ENCODE results near the gene SPTAN1. TPM values are rescaled to one million over a fixed set of nuclear protein-coding genes. Genes with fewer than 3 reads are reported as not detected.

Gene SPTAN1
- total and polyA plus RNA-seq, 2 donors, result 109 to 136 TPM

DNA sequence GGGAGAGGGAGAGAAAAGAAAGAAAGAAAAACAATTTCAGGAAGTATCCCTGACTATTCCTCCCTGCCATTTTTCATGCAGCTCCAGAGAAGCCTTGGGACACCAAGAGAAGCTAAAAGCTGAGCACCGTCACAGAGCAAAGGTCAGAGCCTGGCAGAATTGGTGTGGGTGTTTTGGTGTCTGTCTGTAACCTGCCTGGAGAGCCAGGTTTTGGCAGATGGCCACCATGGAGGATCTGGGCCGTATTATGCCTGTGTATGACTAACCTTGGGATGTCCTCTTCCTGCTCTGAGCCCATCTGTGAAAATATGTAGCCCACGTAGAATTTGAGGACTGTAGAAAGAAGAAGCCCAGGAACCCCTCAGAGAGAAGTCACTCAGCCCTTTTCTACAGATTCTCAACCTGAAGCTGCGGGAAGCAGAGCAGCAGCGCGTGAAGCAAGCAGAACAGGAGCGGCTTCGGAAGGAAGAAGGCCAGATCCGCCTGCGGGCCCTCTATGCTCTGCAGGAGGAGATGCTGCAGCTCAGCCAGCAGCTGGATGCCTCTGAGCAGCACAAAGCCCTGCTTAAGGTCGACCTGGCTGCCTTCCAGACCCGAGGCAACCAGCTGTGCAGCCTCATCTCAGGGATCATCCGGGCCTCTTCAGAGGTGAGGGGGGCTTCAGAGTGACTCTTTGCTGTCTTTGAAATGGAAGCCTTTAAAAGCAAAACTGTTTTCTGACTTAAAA, 29.0 kb upstream of the SPTAN1 start:
- no peak overlapping the region for H3K4me3 ChIP-seq (ENCODE audit: low read length in 2 of 2)
- peak overlapping the region in 1 of 2 donors; percentile 2 for H3K27ac ChIP-seq (ENCODE audit: low read depth in 1 of 2, low read length in 1 of 2)
- peaks cover 62 to 72% of the 10 kb centered on the region in 2 donors for H3K36me3 ChIP-seq (ENCODE audit: control insufficient read depth in 2 of 2, insufficient read depth in 2 of 2, low read length in 1 of 2)
- no peaks in the 10 kb centered on the region for H3K27me3 ChIP-seq (ENCODE audit: control insufficient read depth in 2 of 2, insufficient read depth in 1 of 2, low read length in 1 of 2)
- WGBS, result 61% methylated on average over 13 of the region's 13 CpGs
- no peaks in the 10 kb centered on the region for H3K4me1 ChIP-seq (ENCODE audit: control insufficient read depth in 2 of 2, insufficient read depth in 2 of 2, low read length in 2 of 2)
- no peaks in the 10 kb centered on the region for H3K9me3 ChIP-seq (ENCODE audit: control insufficient read depth in 2 of 2, insufficient read depth in 1 of 2, low read length in 1 of 2)
- DNase-seq (ENCODE audit: low read depth in 6 of 9, low spot score in 9 of 9), result no peak

DNA sequence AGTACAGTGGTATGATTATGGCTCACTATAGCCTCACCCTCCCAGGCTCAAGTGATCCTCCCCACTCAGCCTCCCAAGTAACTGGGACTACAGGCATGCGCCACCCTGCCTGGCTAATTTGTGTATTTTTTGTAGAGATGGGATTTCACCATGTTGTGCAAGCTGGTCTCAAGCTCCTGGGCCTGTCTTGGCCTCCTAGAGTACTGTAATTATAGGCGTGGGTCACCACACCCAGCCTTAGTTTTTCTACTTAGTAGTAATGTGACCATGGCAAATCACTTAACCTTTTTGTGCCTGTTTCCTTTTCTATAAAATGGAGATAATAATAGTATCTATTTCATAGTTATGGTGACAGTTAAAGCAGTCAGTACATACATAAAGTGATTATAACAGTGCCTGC, 25.7 kb upstream of the SPTAN1 start:
- H3K9me3 ChIP-seq (ENCODE audit: control insufficient read depth in 2 of 2, insufficient read depth in 1 of 2, low read length in 1 of 2), result no peaks in the 10 kb centered on the region
- no peaks in the 10 kb centered on the region for H3K27me3 ChIP-seq (ENCODE audit: control insufficient read depth in 2 of 2, insufficient read depth in 1 of 2, low read length in 1 of 2)
- no peaks in the 10 kb centered on the region for H3K4me1 ChIP-seq (ENCODE audit: control insufficient read depth in 2 of 2, insufficient read depth in 2 of 2, low read length in 2 of 2)
- H3K36me3 ChIP-seq (ENCODE audit: control insufficient read depth in 2 of 2, insufficient read depth in 2 of 2, low read length in 1 of 2), result peaks cover 72 to 75% of the 10 kb centered on the region in 2 donors
- over 99% methylated on average over 2 of the region's 2 CpGs for WGBS
- no peak for DNase-seq (ENCODE audit: low read depth in 6 of 9, low spot score in 9 of 9)
- no peak overlapping the region for H3K4me3 ChIP-seq (ENCODE audit: low read length in 2 of 2)
- no peak overlapping the region for H3K27ac ChIP-seq (ENCODE audit: low read depth in 1 of 2, low read length in 1 of 2)

DNA sequence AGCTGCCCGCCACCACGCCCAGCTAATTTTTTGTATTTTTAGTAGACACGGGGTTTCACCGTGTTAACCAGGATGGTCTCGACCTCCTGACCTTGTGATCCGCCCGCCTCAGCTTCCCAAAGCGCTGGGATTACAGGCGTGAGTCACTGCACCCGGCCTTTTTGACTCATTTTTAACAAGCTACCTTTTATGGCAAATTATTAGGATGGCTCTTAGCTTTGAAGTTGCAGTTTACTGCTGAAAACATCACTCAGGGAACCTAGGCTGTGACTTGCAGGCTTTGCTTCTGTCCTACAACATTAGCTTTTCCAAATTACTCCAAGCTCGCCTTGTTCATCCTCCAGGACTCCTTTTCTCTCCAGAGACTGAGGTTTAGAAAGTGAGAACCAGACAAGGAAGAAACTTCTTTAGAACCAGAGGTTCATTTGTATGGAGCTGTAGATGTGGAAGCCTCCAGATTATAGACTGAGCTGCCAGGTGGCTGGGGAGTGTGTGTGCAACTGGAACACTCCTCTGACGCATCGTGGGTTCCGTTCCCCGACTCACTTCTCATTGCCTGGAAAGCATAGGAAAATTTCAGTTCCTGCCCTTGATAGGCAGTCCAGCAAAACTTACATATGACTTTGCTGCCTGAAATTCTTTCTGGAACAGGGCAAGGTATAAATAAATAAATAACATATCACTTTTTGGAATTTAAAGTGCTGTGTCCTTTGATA, 23.8 kb upstream of the SPTAN1 start:
- no peaks in the 10 kb centered on the region for H3K9me3 ChIP-seq (ENCODE audit: control insufficient read depth in 2 of 2, insufficient read depth in 1 of 2, low read length in 1 of 2)
- H3K4me1 ChIP-seq (ENCODE audit: control insufficient read depth in 2 of 2, insufficient read depth in 2 of 2, low read length in 2 of 2), result no peaks in the 10 kb centered on the region
- H3K27ac ChIP-seq (ENCODE audit: low read depth in 1 of 2, low read length in 1 of 2), result no peak overlapping the region
- no peak for DNase-seq (ENCODE audit: low read depth in 6 of 9, low spot score in 9 of 9)
- WGBS, result 96% methylated on average over 15 of the region's 15 CpGs
- no peaks in the 10 kb centered on the region for H3K27me3 ChIP-seq (ENCODE audit: control insufficient read depth in 2 of 2, insufficient read depth in 1 of 2, low read length in 1 of 2)
- no peak overlapping the region for H3K4me3 ChIP-seq (ENCODE audit: low read length in 2 of 2)
- peaks cover 64 to 75% of the 10 kb centered on the region in 2 donors for H3K36me3 ChIP-seq (ENCODE audit: control insufficient read depth in 2 of 2, insufficient read depth in 2 of 2, low read length in 1 of 2)

DNA sequence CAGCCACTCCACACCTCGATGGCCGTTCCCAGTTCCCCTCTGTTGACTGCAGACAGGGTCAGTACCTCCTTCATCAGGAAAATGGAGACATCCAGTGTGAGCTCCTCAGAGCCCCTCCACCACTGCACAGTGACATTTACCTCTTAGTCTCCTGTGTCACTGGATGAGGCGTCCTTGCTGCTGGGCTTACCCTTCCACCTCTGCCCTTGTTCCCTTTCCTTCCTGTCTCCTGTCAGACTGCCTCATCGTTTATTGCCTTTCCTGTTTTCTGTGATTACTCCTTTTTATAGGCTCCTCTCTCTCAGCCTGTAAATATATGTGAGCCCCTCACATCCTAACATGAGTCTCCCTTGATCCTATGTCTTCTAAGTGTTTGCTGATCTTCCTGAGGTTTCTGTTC, 23.2 kb upstream of the SPTAN1 start:
- Histone ChIP-seq H3K4me1 (ENCODE audit: control insufficient read depth in 2 of 2, insufficient read depth in 2 of 2, low read length in 2 of 2) (no peaks in the 10 kb centered on the region), H3K4me3 (ENCODE audit: low read length in 2 of 2) (no peak overlapping the region), H3K27ac (ENCODE audit: low read depth in 1 of 2, low read length in 1 of 2) (no peak overlapping the region), H3K36me3 (ENCODE audit: control insufficient read depth in 2 of 2, insufficient read depth in 2 of 2, low read length in 1 of 2) (peaks cover 65 to 79% of the 10 kb centered on the region in 2 donors), H3K27me3 (ENCODE audit: control insufficient read depth in 2 of 2, insufficient read depth in 1 of 2, low read length in 1 of 2) (no peaks in the 10 kb centered on the region), H3K9me3 (ENCODE audit: control insufficient read depth in 2 of 2, insufficient read depth in 1 of 2, low read length in 1 of 2) (no peaks in the 10 kb centered on the region)
- 92% methylated on average over 4 of the region's 4 CpGs for WGBS
- DNase-seq (ENCODE audit: low read depth in 6 of 9, low spot score in 9 of 9), result no peak

DNA sequence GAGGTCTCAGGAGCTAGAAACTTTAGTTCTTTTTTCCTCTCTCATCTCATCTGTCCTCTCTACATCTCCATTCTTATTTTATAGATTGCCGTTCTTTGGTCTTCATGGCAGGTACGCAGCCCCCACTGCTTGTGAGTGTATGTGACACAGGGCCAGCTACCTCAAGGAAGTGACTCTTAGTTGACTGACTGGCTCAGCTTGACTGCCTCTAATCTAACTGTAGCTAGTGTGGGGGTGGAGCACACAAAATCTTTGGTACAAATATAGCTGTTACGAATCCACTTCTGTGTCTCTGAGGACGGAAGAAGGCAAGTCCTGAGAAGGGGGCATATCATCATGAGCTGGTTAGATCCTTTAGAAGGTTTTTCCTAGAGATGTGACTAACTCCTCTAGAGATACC, 19.8 kb upstream of the SPTAN1 start:
- Histone ChIP-seq H3K4me3 (ENCODE audit: low read length in 2 of 2) (no peak overlapping the region), H3K4me1 (ENCODE audit: control insufficient read depth in 2 of 2, insufficient read depth in 2 of 2, low read length in 2 of 2) (no peaks in the 10 kb centered on the region), H3K27ac (ENCODE audit: low read depth in 1 of 2, low read length in 1 of 2) (no peak overlapping the region), H3K36me3 (ENCODE audit: control insufficient read depth in 2 of 2, insufficient read depth in 2 of 2, low read length in 1 of 2) (peaks cover 62 to 76% of the 10 kb centered on the region in 2 donors), H3K9me3 (ENCODE audit: control insufficient read depth in 2 of 2, insufficient read depth in 1 of 2, low read length in 1 of 2) (no peaks in the 10 kb centered on the region), H3K27me3 (ENCODE audit: control insufficient read depth in 2 of 2, insufficient read depth in 1 of 2, low read length in 1 of 2) (no peaks in the 10 kb centered on the region)
- no peak for DNase-seq (ENCODE audit: low read depth in 6 of 9, low spot score in 9 of 9)
- WGBS, result 98% methylated on average over 4 of the region's 4 CpGs

DNA sequence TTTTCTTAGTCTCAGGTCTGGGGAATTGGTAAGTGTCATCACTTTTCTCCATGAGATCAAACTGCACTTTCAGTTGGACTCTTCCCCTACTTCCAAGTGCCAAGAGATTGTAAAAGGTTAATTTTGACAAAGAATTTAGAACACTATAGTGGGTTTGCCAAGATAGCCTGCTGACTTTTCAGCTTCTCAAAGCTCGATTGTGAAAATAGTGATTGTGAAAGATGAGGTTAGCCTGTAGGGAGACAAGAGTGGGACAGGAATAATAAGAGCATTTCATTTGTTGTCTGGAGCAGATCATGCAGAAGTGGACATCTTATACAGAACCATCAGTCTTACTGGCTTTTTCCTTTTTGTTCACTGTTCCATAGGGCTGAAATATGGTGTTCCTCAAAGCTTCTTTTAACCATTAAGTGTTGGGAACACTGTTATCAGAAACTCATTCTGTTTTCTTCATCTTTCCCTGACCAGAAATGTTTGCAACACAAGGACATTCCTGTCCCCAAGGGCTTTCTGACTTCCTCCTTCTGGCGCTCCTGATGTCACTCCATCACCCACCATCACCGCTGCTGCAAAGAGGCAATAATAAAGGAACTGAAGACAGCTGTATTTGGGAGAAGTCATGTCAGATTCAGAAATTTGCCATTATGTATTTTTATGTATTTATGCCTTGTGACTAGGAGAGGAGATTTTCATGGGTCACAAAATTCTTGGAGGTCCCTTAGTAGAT, 11.6 kb upstream of the SPTAN1 start:
- no peak for DNase-seq (ENCODE audit: low read depth in 6 of 9, low spot score in 9 of 9)
- Histone ChIP-seq H3K9me3 (ENCODE audit: control insufficient read depth in 2 of 2, insufficient read depth in 1 of 2, low read length in 1 of 2) (no peaks in the 10 kb centered on the region), H3K27me3 (ENCODE audit: control insufficient read depth in 2 of 2, insufficient read depth in 1 of 2, low read length in 1 of 2) (no peaks in the 10 kb centered on the region), H3K36me3 (ENCODE audit: control insufficient read depth in 2 of 2, insufficient read depth in 2 of 2, low read length in 1 of 2) (peaks cover 59 to 70% of the 10 kb centered on the region in 2 donors), H3K4me1 (ENCODE audit: control insufficient read depth in 2 of 2, insufficient read depth in 2 of 2, low read length in 2 of 2) (no peaks in the 10 kb centered on the region), H3K27ac (ENCODE audit: low read depth in 1 of 2, low read length in 1 of 2) (no peak overlapping the region), H3K4me3 (ENCODE audit: low read length in 2 of 2) (no peak overlapping the region)
- 98% methylated on average over 3 of the region's 3 CpGs for WGBS

DNA sequence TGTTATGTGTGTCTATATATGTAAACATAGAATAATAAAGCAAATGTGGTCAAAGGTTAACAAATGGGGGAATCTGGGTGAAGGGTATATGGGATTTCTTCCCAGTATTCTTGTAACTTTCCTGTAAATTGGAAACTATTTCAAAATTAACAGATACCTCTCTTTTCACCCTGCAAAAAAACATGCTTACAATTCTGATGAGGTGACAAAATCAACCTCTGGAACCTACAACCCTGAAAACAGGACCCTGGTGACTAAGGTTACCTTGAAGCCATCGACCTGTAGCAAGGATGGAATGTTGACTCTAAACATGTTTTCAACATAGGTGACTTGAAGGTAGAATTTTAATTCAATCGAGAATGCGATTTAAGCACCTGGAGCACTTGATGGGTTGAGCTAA, 5.9 kb upstream of the SPTAN1 start:
- Histone ChIP-seq H3K27ac (ENCODE audit: low read depth in 1 of 2, low read length in 1 of 2) (no peak overlapping the region), H3K36me3 (ENCODE audit: control insufficient read depth in 2 of 2, insufficient read depth in 2 of 2, low read length in 1 of 2) (peaks cover 12 to 14% of the 10 kb centered on the region in 2 donors), H3K9me3 (ENCODE audit: control insufficient read depth in 2 of 2, insufficient read depth in 1 of 2, low read length in 1 of 2) (no peaks in the 10 kb centered on the region), H3K4me3 (ENCODE audit: low read length in 2 of 2) (no peak overlapping the region), H3K27me3 (ENCODE audit: control insufficient read depth in 2 of 2, insufficient read depth in 1 of 2, low read length in 1 of 2) (no peaks in the 10 kb centered on the region), H3K4me1 (ENCODE audit: control insufficient read depth in 2 of 2, insufficient read depth in 2 of 2, low read length in 2 of 2) (peaks cover 0 to 15% of the 10 kb centered on the region in 2 donors)
- WGBS, result 81% methylated on average over 3 of the region's 3 CpGs
- DNase-seq (ENCODE audit: low read depth in 6 of 9, low spot score in 9 of 9), result no peak

DNA sequence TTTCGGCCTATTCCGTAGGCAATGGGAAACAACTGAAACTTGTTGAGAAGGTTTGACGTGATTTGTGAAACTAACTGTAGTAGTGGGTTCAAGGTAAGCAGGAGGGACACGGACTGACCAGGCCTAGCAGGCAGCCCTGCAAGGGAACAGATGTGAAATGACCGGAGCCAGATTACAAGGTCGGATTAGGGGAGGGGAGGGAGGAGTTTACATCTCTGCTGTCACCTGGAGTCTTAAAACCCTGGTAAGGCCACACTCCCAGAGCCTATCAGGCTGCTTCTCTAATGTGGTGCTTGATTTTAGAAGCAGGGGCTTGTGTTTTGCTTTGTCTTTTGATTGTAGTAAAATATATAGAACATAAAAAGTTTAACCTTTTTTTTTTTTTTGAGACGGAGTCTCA, 3.5 kb upstream of the SPTAN1 start:
- Histone ChIP-seq H3K27ac (ENCODE audit: low read depth in 1 of 2, low read length in 1 of 2) (no peak overlapping the region), H3K36me3 (ENCODE audit: control insufficient read depth in 2 of 2, insufficient read depth in 2 of 2, low read length in 1 of 2) (no peaks in the 10 kb centered on the region), H3K27me3 (ENCODE audit: control insufficient read depth in 2 of 2, insufficient read depth in 1 of 2, low read length in 1 of 2) (no peaks in the 10 kb centered on the region), H3K9me3 (ENCODE audit: control insufficient read depth in 2 of 2, insufficient read depth in 1 of 2, low read length in 1 of 2) (no peaks in the 10 kb centered on the region), H3K4me3 (ENCODE audit: low read length in 2 of 2) (no peak overlapping the region), H3K4me1 (ENCODE audit: control insufficient read depth in 2 of 2, insufficient read depth in 2 of 2, low read length in 2 of 2) (peaks cover 2 to 24% of the 10 kb centered on the region in 2 donors)
- WGBS, result over 99% methylated on average over 7 of the region's 7 CpGs
- no peak for DNase-seq (ENCODE audit: low read depth in 6 of 9, low spot score in 9 of 9)

DNA sequence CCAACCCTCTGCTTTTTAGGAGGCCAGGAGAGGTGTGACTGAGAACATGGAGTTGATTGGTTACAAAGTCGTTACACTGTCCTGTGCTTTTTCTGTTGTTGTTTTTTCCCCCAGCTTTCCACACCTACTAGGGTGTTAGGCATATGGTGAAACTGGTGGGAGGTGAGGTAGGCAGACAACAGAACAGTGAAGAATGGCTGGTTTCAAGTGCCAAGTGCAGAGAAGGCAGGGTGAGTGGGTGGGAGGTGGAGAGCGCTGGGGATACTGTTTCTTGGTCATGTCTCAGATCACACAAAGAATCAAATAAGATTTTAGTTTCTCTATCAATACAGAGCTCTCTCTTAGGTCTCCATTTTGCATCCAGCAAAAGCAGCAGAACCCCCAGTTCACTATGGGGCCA, 2.2 kb upstream of the SPTAN1 start:
- peak overlapping the region in 1 of 2 donors; percentile 36 for H3K27ac ChIP-seq (ENCODE audit: low read depth in 1 of 2, low read length in 1 of 2)
- no peak for DNase-seq (ENCODE audit: low read depth in 6 of 9, low spot score in 9 of 9)
- H3K4me1 ChIP-seq (ENCODE audit: control insufficient read depth in 2 of 2, insufficient read depth in 2 of 2, low read length in 2 of 2), result peaks cover 10 to 36% of the 10 kb centered on the region in 2 donors
- H3K4me3 ChIP-seq (ENCODE audit: low read length in 2 of 2), result no peak overlapping the region
- no peaks in the 10 kb centered on the region for H3K9me3 ChIP-seq (ENCODE audit: control insufficient read depth in 2 of 2, insufficient read depth in 1 of 2, low read length in 1 of 2)
- WGBS, result 90% methylated on average over 2 of the region's 2 CpGs
- H3K27me3 ChIP-seq (ENCODE audit: control insufficient read depth in 2 of 2, insufficient read depth in 1 of 2, low read length in 1 of 2), result no peaks in the 10 kb centered on the region
- no peaks in the 10 kb centered on the region for H3K36me3 ChIP-seq (ENCODE audit: control insufficient read depth in 2 of 2, insufficient read depth in 2 of 2, low read length in 1 of 2)
